Brain pericyte (primary cell): ENCODE measurements around the gene AHSA1.

Experiments used
- DNase-seq: peaks from one replicate; pipeline ENCODE4 v3.0.0-alpha.2; 2012; ENCODE audit warnings: low read depth, low spot score

The AHSA1 gene

DNA sequence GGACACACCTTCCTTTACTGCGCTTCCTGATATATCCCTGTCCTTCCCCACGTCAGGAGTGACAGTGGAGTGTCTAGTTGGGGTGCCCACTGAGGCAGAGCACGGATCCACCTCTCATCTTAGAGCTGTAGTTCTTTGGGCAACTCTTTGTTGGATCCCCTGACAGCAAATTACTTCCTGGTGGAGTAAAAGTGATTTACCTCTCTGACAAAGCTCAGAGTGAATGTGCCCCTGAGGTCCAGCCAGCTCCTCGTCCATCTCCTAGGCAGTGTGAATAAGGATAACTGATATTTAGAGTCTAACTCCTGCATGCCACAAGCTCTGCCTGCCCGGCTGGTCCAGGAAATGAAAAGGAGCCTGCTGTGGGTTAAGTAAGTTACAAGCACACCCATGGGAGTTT is 16.0 kb downstream of the AHSA1 start:
- no peak for DNase-seq

DNA sequence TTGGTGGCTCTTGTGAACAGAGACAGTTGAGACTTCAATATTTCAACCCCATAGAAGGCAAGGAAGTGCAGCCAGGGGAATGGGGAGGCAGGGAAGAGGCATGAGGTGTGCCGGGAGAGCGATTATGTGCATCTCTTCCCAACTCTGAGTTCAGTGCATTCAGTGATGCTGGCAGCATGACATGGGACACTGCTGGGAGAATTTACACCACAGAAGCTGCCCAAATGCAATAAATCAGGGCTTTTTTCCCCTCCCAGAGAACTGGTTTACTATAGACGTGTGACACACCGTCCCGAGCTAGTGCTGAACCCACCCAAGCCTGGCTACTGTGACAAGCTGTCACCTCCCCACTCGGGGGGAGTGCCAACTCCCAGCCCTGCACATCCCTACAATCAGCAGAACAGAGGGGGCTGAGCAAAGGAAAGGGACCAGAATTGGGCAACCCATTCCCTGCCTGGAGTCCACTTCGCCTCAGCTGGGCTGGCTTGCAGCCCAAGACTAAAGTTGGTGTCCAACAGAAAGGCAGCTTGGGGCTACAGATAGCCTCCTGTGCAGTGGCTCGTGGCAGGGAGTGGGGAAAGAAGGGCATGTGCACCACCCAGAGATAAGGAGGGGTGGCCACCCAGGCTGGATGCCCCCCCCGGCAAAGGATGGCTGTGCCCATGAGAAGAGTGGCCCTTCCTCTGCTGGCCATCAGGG is 16.7 kb downstream of the AHSA1 start:
- no peak for DNase-seq

DNA sequence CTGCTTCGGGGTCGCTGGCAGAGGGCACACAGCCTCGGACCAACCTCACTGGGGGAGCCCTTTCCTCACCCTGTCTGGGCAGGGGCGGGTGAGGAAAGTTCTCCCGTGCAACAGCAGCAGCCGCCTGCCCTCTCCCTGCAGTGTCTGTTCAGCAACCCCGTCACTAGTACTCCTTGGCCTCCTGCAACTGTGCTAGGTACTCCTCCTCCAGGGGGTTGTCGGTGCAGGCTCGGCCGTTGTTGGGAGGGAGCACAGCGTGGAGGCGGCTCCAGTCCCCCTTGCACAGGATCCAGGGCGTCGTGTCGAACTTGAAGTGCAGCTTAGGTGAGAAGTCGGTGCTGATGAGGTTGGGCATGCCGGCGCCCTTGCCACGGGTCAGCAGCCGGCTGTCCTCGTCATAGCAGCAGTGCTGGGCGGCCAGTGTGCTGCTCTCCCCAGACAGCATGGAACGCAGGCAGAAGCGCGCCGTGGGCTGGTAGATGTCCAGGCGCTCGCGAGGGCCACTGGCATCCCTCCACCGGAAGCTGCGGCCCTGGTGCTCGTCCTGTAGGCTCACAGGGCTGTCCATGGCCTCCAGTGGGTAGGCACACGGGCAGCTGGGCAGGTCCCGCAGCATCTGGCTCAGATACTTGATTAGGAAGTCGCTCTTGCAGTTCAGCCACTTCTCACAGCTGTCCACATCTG is 17.7 kb downstream of the AHSA1 start:
- DNase-seq: no peak

DNA sequence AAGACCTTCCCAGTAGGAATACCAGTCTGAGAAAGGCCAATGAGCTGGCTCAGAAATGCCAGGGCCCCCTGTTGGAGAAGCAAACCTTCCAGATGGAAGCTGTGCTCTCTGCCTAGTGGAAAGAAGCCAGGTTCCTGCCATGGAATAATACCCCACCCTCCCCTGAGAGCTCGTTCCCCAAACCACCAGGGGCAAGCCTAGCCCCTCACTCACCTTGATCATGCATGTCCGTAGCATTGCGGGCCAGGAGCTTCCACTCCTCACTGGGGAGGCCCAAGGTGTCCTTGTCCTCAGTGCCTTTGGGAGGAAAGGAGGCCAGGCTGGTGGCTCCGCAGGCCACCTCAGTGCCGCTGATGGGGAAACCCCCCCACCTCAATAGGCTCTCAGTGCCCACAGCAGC is 20.1 kb downstream of the AHSA1 start:
- no peak for DNase-seq

DNA sequence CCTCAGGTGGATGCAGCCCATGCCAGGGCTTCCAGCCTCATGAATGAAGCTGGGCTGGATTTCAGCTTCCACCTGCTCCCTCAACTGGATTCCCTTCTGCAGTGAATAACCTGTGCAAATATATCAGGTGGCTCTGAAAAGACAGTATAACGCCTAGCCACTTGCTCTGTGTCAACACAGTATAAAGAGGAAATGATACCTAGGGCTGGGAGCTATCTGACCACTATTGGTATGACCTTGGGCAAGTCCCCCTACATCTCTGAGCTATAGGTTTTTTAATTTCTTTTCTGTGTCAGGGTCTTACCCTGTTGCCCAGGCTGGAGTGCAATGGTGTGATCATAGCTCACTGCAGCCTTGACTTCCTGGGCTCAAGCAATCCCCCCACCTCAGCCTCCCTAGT is 20.9 kb downstream of the AHSA1 start:
- no peak for DNase-seq

DNA sequence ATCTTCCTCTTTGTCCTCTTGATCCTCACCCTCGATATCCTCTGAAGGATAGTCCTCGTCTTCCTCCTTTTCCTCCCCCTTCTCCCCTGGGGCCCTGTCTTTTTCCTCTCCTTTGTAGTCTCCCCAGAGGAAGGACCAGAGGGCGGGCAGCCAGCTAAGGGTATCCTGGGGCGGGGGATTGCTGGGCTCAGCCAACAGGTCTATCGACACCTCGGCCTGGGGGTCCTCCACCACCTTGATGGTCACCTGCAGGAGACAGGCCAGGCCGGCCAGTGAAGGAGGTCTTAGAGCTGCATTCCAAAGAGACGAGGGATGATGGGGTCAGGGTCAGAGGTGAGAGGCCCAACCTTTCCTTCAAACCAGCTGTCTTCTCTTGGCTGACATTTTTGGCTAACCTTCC is 24.5 kb downstream of the AHSA1 start:
- no peak for DNase-seq

DNA sequence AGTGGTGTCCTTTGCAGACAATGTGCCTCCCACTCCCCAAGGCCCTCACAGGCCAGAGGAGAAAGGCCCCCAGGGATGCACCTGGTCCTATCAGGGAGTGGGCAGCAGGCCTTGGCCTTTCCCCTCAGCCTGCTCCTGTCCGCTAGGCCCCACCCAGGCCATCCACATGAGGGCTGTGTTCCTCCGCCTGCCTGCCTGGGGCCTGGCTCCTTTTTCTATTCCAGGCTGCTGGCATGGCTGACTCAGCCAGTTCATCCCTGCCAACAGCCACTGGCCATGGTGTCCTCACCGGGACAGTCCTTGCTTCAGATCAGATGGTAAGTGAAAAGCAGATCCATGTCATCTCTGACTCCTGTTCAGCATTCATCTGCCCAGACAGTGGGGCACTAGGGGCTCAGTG is 27.4 kb downstream of the AHSA1 start:
- DNase-seq: no peak

DNA sequence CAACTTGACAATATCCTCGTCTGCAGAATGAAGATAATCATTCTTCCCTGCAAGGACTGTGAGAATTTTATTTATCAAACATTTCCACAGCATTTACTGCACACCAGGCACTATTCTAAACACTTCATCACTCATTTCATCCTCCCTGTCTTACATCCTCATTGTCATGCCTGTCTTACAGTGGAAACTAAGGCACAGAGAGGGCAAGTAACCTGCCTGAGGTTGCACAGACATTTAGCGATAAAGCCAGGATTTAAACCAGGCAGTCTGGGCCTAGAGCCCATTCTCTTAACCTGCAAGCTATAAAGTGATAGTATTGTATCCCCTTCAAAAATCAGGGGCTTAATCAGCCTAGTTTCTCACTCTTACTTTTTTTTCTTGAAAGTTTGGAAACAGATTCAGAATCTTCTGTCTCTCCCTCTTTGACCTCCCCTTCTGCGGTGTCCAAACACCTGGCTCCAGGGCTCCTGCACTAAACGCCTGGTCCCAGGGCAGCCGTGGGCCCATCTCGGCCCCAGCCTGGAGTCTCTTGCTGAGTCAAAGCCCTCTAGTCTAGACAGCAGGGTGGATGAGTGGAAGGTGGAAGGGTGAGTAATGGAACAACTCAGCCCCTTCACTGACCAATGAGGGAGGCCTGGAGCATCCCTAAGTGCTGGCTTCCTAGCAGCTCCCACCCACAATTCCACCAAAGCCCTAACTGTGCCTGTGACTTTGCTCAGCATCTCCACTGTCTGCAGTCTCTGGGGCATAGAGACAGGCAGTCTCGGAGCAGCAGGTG is 28.2 kb downstream of the AHSA1 start:
- no peak for DNase-seq

DNA sequence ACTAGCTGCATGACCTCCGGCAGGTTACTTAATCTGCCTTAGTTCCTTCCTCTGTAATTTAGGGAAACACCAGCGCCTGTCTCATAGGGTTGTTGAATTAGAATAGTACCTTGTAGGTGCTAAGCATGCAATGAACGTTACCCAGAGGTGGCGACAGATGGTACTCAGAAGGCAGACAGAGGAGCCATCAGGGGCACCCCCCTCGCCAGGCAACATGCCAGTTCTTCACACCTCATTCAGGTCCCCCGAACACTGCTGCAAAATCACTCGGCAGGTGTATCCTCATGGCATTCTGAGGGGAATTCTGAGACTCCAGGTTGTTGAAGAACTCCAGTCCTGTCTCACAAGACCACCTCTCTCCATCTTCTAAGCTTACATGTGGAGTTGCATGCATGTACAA is 30.7 kb downstream of the AHSA1 start:
- DNase-seq: no peak

DNA sequence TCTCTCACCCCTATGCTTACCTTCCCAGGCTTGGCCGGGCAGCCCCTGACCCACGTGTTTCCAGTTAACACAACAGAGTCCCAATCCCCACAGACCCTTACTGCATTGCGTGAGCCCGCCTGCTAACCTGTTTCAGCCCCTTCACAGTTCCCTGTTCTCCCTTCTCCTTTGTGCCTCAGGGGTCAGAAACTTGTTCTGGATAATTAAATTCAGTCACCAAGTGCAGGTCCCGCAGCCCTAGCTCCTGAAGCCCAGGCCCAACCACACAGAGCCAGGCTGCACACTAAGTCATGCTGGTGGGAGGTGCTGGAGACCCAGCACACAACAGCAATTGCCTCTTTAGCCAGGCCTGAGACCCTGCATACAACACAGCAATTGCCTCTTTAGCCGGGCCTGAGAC is 31.1 kb downstream of the AHSA1 start:
- no peak for DNase-seq

DNA sequence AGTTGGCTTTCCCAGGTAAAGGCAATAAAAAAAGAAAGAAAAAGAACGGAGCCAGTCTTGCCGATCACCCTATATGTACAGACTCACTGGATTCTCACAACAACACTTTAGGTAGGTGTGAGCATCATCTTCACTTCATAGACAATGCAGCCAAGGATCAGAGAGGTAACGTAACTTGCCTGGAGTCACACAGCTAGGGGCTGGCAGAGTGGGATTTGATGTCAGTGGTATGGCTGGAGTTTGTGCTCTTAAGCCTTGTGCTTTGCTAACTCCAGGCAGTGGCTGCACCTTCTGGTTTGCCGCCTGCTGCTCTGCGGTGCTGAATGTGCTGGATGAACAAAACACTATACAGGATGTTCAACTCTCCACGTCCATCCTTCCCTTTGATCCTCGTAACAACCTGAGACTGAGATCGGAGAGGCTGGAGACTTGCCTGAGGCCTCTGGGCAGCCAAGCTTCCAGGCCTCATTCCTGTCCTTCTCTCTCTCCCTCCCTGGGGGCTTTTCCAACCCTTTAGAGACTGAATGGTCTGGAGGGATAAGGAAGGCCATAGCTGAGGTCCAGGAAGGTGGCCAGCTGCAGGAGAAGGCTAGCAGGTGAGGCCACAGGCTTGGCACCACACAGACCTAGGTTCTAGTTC is 32.6 kb downstream of the AHSA1 start:
- no peak for DNase-seq

DNA sequence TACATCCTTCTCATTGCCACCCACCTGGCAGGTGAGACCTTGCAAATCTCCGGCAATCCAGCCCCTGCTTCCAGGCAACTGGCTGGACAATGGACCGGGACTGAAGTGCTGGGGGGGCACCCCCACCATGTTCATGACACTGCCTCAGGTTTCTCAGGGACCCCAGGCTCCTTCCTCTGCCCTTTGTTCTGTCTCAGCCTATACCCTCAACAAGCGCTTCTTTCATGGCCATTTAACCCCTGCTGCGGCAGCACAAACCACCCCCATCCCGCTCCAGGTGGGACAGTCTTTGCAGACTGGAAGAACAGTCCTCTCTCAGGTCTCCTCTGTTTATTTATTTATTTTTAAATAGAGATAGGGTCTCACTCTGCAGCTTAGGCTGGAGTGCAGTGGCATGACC is 33.2 kb downstream of the AHSA1 start:
- DNase-seq: no peak

DNA sequence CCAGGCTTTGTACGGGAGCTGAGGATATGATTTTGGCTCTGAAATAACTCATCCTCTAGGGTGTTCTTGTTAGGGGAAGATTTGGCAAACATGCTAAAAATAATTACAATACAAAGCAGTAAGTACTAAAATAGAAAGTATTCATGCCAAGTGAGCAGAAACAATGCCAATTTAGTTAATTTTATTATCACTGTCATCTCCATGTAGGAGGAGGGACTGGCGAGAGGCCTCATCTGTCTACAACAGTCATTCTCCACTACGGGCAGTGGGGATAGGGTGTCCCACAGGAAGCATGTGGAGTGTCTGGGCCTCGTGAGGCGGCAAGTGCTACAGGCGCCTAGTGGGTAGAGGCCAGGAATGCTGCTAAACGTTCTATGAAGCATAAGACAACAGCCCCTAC is 37.4 kb downstream of the AHSA1 start:
- DNase-seq: no peak

DNA sequence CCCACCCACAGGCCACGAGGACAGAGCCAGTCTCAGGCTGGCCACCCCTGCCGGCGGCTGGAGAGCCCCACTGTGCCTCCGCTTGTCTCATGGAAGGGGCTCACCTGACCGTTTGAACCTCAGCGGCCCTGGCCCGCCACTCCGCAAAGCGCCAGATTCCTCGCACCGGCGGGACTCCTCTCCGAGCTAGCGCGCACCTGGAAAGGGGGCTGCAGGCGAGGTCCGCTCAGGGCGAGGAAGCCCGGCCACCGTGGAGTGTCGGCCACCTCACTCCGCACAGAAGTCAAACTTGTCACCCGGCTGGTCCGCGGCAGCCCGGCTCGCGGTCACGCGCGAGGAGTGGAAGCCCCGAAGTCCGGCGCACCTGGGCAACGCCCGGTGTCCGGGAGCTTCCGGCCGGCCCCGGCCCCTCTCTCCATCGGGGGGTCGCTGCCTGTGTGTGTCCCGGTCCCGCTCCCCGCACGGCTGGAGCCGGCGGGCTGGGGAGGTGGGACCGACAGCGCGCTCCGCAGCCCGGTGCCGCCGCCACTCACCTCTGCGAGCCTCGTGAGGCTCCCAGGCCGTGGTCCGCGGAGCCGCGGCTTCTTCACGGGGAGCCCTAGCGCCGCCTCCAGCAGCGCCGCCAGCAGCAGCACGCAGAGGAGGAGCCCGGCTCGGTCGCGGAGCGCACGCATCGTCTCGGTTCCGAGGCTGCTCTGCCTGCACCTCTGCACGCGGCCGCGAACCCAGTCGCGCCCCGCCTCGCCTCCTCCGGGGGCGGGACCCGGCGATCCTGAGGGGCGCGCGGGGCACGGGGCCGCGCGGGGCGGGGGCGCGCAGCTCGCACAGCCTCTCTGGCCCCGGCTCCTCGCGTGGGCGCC is 40.5 kb downstream of the AHSA1 start, which contains the start of gene ISM2:
ISM2 (minus strand) TSS at position 697 of the 860 bp plus-strand sequence; CDS start at position 674, 23 bp downstream.
- DNase-seq: no peak

DNA sequence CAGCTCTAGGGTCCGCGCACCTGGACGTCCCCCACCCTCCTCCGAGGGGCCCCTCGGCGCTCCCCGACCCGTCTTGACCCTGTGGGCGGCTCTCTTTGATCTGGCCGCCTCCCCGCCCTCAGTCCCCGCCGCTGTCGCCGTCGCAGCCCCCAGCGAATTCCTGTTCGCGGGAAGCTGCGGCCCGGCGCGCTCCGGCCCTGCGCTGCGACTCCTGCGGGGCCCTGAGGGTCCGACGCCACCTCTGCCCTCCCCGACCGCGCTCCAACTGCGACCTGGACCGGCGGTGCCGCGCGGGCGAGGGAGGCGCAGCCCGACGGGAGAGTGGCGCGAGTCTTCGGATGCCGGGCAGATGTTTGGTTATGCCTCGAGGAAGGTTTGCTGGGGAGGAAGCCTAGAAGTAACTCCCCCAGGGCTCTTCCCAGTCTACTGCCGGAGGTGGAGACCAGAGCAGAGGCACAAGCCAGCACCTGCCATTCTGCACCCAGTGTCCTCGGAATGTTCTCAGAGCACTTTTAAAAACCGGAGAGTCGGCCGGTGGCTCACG is 41.2 kb downstream of the AHSA1 start:
- no peak for DNase-seq

DNA sequence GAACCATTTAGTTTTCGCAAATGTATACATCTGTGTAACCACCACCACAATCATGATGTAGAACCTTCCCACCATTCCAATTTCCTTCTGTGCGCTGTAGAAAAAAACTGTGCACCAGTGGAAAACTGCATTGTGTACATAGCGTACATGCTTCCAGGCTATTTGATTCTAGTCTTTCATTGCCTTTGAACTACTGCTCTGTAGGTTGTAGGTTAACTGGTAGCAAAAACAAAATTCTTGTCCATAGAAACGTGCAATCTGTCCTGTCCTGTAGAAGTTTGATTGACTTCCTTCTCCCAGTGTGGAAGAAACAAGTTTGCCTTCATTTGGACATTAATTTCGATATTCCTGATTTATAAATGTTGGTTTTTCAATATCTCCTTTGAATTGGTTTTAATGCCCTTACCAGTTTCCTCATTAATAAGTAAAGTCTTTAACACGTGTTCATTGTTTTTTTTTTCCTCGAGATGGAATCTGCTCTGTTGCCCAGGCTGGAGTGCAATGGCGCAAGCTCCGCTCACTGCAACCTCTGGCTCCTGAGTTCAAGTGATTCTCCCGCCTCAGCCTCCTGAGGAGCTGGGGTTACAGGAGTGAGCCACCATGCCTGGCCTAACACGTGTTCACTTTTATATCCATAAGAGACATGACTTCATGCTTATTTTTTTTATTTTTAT is 44.4 kb downstream of the AHSA1 start:
- no peak for DNase-seq

DNA sequence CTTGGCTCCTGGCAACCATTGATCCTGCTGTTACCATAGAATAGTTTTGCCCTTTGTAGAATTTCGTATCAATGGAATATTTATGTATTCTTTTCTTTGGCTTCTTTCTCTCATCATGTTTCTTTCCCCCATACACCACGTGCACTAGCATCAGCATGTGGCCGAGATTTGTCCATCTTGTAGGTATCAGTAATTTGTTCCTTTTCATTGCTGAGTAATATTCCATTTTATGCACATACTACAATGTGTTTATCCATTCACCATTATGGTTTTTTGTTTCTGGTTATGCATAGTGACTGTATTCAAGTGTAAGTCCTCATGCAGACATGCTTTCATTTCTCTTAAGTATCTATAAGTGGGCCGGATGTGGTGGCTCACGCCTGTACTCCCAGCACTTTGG is 45.2 kb downstream of the AHSA1 start:
- DNase-seq: no peak

DNA sequence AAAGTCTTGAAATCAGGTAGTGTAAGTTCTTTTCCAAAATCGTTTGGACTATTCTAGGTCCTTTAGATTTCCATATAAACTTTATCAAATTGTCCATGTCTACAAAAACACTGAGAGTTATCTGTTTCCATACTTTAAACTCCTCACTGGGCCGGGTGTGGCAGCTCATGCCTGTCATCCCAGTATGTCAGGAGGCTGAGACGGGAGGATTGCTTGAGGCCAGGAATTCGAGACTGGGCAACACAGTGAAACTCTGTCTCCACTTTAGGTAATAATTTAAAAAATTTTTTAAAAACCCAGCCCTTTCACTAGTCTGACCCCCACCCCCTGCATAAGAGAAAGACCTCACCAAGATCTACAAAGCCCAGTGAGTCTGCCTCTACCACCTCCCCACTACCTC is 47.1 kb downstream of the AHSA1 start:
- DNase-seq: no peak

DNA sequence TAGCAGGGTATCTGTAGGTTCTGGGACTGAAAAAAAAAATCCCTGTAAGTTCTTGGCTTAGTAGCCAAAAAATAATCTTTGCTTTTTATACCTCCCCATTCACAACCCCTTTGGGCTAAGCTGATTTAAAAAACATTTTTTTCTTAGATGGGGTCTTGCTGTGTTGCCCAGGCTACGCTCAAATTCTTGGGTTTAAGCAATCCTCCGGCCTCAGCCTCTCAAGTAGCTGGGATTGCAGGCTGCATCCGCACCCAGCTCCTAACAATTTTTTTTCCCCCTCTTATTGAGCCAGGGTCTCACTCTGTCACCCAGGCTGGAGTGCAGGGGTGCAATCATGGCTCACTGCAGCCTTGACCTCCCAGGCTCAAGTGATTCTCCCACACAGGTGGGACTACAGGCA is 49.9 kb downstream of the AHSA1 start:
- DNase-seq: no peak

DNA sequence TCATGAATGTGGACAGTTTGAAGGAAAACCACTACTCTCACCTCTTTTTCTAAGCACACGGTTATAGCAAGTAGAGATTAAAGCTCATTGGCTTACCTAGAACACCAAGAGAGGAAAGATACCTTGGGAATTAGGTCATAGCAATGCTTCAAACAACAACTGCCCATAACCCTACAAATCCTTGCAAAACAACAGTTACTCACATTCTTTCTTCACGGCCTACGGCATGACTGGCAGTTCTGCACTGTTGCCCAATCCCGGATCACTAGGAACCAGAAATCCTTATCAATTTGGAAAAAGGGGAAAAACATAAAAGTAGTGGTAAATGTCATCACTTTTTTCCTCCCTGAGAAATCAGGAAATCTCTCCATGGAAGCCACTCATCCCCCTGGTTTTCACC is 50.4 kb downstream of the AHSA1 start:
- DNase-seq: no peak
